Calu3 (cell line): ENCODE measurements around the gene TH. TPM values are rescaled to one million over a fixed set of nuclear protein-coding genes. Genes with fewer than 3 reads are reported as not detected.

Experiments used
- BruUV-seq: library from RNA; stranded (reverse); fragments of 400-500 nt; replicated peaks from 2 replicates; lab custom pipeline; 2021; lab: Mats Ljungman, UMichigan
- CTCF ChIA-PET: fragments of 300-600 bp; sonication (Branson Sonifier 250); formaldehyde crosslinking; loops from one replicate; lab custom pipeline; 2022; ENCODE audit warnings: antibody characterized with exemption; lab: Charles Lee
- DNase-seq: peaks from one replicate; pipeline ENCODE4 v3.0.0; 2022
- H3K27ac Mint-ChIP-seq: one replicate; pipeline ENCODE4 v1.8.0; 2022; ENCODE audit warnings: mixed read lengths; ENCODE audit not compliant: unreplicated experiment
- H3K27me3 Mint-ChIP-seq: one replicate; pipeline ENCODE4 v1.8.0; 2022; ENCODE audit warnings: mixed read lengths; ENCODE audit not compliant: unreplicated experiment
- H3K36me3 Mint-ChIP-seq: one replicate; pipeline ENCODE4 v1.8.0; 2022; ENCODE audit warnings: mild to moderate bottlenecking, moderate library complexity, mixed read lengths; ENCODE audit not compliant: insufficient read depth, unreplicated experiment
- H3K4me1 Mint-ChIP-seq: one replicate; pipeline ENCODE4 v1.8.0; 2022; ENCODE audit warnings: mild to moderate bottlenecking, low read depth, mixed read lengths; ENCODE audit not compliant: unreplicated experiment
- H3K4me3 Mint-ChIP-seq: one replicate; pipeline ENCODE4 v1.8.0; 2022; ENCODE audit warnings: mild to moderate bottlenecking, low read depth, moderate library complexity, mixed read lengths; ENCODE audit not compliant: unreplicated experiment
- H3K9me3 Mint-ChIP-seq: one replicate; pipeline ENCODE4 v1.8.0; 2022; ENCODE audit warnings: low read depth, mixed read lengths; ENCODE audit not compliant: unreplicated experiment
- intact Hi-C: fragments of 100-400 bp; cut with micrococcal nuclease; formaldehyde crosslinking; loops from one replicate; pipeline ENCODE4 v1.10.0; 2022; ENCODE audit not compliant: unreplicated experiment
- total RNA-seq: library from RNA; stranded (reverse); gene quantifications from 2 replicates; pipeline ENCODE4 v1.2.3, GENCODE V29; 2022
- TF ChIP-seq, protein P1 (sequence below): fragments of 200-600 bp; IDR thresholded peaks from one replicate; pipeline ENCODE4 v1.8.0; 2022; ENCODE audit warnings: antibody characterized with exemption; ENCODE audit not compliant: unreplicated experiment

TH gene
- total RNA-seq, 1 experiment from 2014 or later: not detected

DNA sequence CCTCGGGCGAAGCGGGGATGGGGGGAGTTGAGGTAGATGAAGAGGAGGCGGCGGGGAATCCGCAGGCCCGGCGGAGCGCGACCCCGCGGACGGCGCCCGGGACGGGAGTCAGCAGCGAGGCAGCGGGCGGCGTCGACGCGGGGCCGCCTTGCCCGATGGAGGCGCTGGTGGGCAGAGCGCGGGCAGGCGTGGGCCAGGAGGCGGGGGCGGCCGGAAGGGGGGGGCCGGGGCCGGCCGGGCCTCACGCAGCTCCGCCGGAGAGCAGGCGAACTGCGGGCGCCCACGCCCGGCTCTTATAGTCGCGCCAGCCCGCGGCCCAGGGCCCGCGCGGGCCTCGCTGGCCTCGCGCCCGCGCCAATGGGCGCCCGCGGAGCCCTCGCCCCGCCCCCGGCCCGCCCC lies 32.5 kb downstream of the TH start, which contains the start of gene IGF2:
IGF2 (minus strand) TSS at position 267 of the 399 bp plus-strand sequence. CDS start 3,866 bp downstream, outside the sequence.
- Mint-ChIP-seq H3K27ac (no peak within 1 kb of the TSS), H3K4me1 (peaks cover 13% of the 10 kb centered on the region), H3K9me3 (no peaks in the 10 kb centered on the region), H3K36me3 (peaks cover 7% of the 10 kb centered on the region), H3K4me3 (peak within 1 kb of the TSS; percentile 46), H3K27me3 (peaks cover 85% of the 10 kb centered on the region)
- intact Hi-C loops: no loop called here
- TF ChIP-seq, protein P1, sequence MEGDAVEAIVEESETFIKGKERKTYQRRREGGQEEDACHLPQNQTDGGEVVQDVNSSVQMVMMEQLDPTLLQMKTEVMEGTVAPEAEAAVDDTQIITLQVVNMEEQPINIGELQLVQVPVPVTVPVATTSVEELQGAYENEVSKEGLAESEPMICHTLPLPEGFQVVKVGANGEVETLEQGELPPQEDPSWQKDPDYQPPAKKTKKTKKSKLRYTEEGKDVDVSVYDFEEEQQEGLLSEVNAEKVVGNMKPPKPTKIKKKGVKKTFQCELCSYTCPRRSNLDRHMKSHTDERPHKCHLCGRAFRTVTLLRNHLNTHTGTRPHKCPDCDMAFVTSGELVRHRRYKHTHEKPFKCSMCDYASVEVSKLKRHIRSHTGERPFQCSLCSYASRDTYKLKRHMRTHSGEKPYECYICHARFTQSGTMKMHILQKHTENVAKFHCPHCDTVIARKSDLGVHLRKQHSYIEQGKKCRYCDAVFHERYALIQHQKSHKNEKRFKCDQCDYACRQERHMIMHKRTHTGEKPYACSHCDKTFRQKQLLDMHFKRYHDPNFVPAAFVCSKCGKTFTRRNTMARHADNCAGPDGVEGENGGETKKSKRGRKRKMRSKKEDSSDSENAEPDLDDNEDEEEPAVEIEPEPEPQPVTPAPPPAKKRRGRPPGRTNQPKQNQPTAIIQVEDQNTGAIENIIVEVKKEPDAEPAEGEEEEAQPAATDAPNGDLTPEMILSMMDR: no peak
- no peak for DNase-seq
- no TSS peak for BruUV-seq
- CTCF ChIA-PET: no interaction called here

- TF ChIP-seq, protein P1: no peak
- Mint-ChIP-seq H3K36me3 (peaks cover 7% of the 10 kb centered on the region), H3K4me1 (peaks cover 13% of the 10 kb centered on the region), H3K27me3 (peaks cover 85% of the 10 kb centered on the region), H3K4me3 (peak overlapping the region; percentile 46), H3K9me3 (no peaks in the 10 kb centered on the region), H3K27ac (no peak overlapping the region)
- DNase-seq: no peak
- intact Hi-C loops: no loop called here
- no TSS peak for BruUV-seq
- CTCF ChIA-PET: no interaction called here
Measured at GRCh38 chr11:2138431-2139122, 33.0 kb downstream of the TH start.

DNA sequence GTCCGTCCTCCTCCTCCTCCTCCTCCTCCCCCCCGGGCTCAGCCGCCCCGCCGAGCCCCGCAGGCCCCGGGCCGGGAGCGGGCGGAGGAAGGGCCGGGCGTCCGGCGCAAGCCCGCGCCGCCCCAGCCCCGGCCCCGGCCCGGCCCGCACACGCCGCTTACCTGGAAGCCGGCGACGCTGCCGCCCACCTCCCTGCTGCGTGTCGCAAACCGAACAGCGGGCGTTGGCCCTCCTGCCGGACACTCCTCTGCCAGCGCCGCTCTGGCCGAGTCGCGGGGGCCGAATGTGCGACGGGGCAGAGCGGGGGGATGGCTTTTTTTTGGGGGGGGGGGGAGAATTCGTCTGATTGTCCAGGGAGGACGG lies 33.6 kb downstream of the TH start:
- peaks cover 85% of the 10 kb centered on the region for H3K27me3 Mint-ChIP-seq
- no peak overlapping the region for H3K27ac Mint-ChIP-seq
- TF ChIP-seq, protein P1: no peak
- DNase-seq: no peak
- intact Hi-C loops: no loop called here
- H3K4me3 Mint-ChIP-seq: peak overlapping the region; percentile 46
- H3K4me1 Mint-ChIP-seq: peaks cover 13% of the 10 kb centered on the region
- peaks cover 7% of the 10 kb centered on the region for H3K36me3 Mint-ChIP-seq
- no TSS peak for BruUV-seq
- CTCF ChIA-PET: no interaction called here
- H3K9me3 Mint-ChIP-seq: no peaks in the 10 kb centered on the region

- intact Hi-C loops: no loop called here
- H3K9me3 Mint-ChIP-seq: no peaks in the 10 kb centered on the region
- peak; percentile 49 for DNase-seq
- H3K4me1 Mint-ChIP-seq: peaks cover 7% of the 10 kb centered on the region
- TF ChIP-seq, protein P1: no peak
- BruUV-seq: no TSS peak
- peaks cover 7% of the 10 kb centered on the region for H3K36me3 Mint-ChIP-seq
- CTCF ChIA-PET: interaction anchor here (0.6 to 0.7 kb wide), 4 partner anchors 13 to 515 kb away, joined by 3 to 4 read pairs (median 4); no protein-coding TSS in a partner anchor
- peak overlapping the region; percentile 46 for H3K4me3 Mint-ChIP-seq
- no peak overlapping the region for H3K27ac Mint-ChIP-seq
- peaks cover 85% of the 10 kb centered on the region for H3K27me3 Mint-ChIP-seq
Measured at GRCh38 chr11:2137202-2138067, 34.2 kb downstream of the TH start.
